Endometrial microvascular endothelial cells (primary cell): ENCODE results near the gene FMNL3. TPM values are rescaled to one million over a fixed set of nuclear protein-coding genes. Genes with fewer than 3 reads are reported as not detected.

Experiments used
- total RNA-seq: library from RNA; depleted of rRNA; stranded (reverse); fragments of >200 nt; gene quantifications from one replicate; pipeline ENCODE4 v1.2.3, GENCODE V29; 2015; ENCODE audit errors: inconsistent ontology term

FMNL3 gene
- total RNA-seq, 1 donor from 2014 or later: 46.6 TPM

Other genes with a start within 250 kb of the FMNL3 start
- gene KCNH3, start 168.4 kb downstream of the FMNL3 start, total RNA-seq: 0.09 TPM
- gene MCRS1, start 139.3 kb downstream of the FMNL3 start, total RNA-seq: 105 TPM
- gene FAM186B, start 101.8 kb downstream of the FMNL3 start, total RNA-seq: not detected
- 7.2 TPM for gene PRPF40B, start 83.8 kb downstream of the FMNL3 start, total RNA-seq
- 415 TPM for gene TMBIM6, start 34.2 kb upstream of the FMNL3 start, total RNA-seq
- gene NCKAP5L, start 121.0 kb upstream of the FMNL3 start, total RNA-seq: 18.3 TPM
- 3.4 TPM for gene BCDIN3D, start 135.7 kb upstream of the FMNL3 start, total RNA-seq
- gene FAIM2, start 196.5 kb upstream of the FMNL3 start, total RNA-seq: not detected
- not detected for gene AQP2, start 243.3 kb upstream of the FMNL3 start, total RNA-seq